HG02798 (cell line): ENCODE measurements around the gene PRCC.

Experiments used
- ATAC-seq: cut with Tn5 transposase; IDR thresholded peaks from one replicate; pipeline ENCODE4 v1.9.1; 2021; ENCODE audit warnings: mild to moderate bottlenecking; ENCODE audit not compliant: unreplicated experiment, poor library complexity

PRCC gene

GRCh38 chr1:156789621-156790318 lies 22.4 kb downstream of the PRCC start:
- ATAC-seq, result no peak

DNA sequence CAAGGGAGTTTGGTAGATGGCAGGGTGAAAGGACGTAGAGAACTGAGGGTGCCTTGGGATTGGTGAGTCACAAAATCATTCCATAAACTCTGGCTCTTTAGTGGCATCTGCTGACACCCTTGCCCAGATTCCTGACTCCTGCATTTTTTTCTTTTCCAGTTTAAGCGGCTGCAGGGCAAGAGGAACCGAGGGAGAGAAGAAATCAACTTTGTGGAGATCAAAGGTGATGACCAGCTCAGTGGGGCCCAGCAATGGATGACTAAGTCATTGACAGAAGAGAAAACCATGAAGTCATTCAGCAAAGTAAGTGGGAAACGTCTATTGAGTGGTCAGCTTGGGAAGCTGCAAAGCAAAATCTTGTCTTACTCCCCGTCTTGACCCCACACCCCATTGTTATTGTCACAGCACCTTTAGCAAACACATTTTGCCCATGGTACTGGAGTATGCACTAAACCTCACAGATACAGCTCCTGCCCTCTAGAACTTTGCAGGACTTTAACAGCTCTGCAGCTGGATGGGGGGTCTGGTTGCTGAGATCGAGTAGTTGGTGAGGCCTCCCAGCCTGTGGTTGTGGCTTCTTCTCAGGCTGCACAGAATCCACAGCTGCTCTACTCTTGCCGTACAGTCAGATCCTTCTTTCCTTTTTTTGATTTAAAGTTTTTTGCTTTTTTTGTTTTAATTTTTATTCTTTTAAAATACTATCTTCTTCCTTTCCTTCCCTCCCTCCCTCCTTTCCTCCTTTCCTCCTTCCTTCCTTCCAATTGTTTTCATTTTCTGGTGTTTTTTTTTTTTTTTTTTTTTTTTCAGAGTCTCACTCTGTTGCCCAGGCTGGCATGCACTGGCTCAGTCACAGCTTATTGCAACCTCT lies 27.4 kb downstream of the PRCC start:
- ATAC-seq, result no peak

DNA sequence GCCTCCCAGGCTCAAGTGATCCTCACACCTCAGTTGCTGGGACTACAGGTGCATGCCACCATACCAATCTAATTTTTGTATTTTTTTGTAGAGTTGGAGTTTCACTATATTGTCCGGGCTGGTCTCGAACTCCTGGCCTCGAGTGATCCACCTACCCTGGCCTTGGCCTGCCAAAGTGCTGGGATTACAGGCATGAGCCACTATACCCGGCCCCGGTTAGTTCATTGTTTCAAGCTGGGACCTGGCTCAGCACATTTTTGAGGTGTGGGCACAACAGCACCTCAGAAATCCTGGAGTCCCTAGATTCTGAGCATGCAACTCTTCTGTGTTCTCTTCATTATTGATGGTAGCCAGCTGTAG lies 28.0 kb downstream of the PRCC start:
- no peak for ATAC-seq

GRCh38 chr1:156795787-156796186 lies 28.5 kb downstream of the PRCC start:
- no peak for ATAC-seq

- peak; percentile 67 for ATAC-seq
Measured at GRCh38 chr1:156796340-156797097, 29.2 kb downstream of the PRCC start.

DNA sequence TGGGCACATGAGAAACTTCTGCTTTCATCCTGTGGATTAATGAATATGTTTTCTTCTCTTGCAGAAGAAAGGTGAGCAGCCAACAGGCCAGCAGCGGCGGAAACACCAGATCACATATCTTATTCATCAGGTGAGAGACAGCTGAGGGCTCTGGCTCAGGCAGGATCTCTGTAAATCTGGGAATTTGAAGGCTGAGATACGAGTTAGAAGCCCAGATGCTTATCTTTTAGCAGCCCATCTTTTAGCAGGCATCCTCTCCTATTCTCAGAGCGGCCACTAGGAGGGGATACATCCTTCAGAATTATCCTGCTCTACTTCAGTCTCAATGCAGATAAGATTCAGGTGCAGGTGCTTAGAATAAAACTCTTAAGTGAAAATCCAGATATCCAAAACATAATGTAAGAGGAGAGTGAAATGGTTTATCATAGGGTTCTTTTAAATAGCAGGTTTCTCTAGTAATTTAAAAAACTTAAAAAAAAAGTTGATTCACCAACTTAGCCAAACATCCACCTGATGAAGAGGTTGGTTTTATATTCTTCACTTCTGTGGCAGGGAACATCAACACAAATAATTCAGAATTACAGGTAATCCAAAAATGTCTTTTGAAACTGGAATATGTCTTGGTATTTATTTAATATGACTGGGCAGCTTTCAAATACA lies 30.0 kb downstream of the PRCC start:
- ATAC-seq, result peak; percentile 54

- ATAC-seq, result no peak
Measured at GRCh38 chr1:156801409-156802121, 34.2 kb downstream of the PRCC start.

DNA sequence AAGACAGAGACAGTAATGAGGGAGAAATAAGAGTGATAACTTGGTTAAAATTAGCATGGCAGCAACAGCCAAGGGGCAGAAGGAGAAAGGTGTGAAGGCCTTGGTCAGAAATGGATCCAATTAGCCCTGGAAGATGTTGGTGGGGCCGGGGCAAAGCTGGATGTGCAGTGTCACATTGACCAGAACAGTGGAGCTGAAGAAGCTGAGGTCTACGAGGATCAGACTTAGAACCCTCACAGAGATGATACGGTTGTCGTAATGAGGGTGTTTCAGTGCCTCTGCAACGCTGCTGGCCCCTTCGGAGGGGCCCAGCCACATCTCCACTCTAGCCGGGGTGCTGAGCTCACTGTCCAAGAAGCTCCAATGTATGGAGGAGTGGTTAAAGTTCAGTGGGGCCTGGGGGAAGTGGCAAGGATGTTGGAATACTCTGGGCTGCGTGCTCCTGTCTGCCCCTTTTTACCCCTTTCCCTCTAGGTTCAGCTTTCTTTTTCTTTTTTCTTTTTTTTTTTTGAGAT lies 35.1 kb downstream of the PRCC start:
- ATAC-seq, result no peak

DNA sequence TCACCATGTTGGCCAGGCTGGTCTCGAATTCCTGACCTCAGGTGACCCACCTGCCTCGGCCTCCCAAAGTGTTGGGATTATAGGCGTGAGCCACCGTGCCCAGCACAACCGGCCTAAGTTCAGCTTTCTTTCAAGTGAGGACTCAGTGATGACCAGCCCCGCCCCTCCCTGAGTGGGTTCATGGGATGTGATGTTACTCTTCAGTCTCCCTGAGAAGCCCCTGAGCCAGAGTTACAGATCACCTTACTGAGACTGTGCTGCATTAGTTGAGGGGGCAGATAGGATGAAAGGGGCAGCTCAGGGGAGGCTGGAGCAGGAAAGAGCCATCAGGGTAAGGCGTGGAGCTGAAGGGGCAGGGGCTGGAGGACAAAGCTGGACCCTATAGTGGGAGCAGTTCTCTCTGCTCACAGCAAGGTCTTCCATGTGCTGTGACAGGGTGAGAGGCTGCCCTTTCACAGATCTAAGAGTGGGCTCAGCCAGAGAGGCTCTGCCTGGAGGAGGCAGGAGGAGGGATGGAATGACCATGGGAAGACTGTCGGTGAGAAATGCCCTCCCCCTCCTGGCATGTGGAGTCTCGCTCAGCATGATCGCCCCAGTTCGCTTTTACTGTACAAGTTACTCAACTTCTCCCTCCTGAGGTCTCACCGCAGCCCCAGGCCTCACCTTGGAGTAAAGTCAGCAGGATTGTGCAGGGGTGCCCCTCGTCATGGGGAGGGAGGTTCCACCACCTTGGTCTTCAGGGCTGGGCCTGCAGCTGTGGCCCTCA lies 35.9 kb downstream of the PRCC start:
- ATAC-seq, result no peak

- no peak for ATAC-seq
Measured at GRCh38 chr1:156804026-156804425, 36.7 kb downstream of the PRCC start.

GRCh38 chr1:156804572-156805243 lies 37.4 kb downstream of the PRCC start:
- ATAC-seq, result no peak

DNA sequence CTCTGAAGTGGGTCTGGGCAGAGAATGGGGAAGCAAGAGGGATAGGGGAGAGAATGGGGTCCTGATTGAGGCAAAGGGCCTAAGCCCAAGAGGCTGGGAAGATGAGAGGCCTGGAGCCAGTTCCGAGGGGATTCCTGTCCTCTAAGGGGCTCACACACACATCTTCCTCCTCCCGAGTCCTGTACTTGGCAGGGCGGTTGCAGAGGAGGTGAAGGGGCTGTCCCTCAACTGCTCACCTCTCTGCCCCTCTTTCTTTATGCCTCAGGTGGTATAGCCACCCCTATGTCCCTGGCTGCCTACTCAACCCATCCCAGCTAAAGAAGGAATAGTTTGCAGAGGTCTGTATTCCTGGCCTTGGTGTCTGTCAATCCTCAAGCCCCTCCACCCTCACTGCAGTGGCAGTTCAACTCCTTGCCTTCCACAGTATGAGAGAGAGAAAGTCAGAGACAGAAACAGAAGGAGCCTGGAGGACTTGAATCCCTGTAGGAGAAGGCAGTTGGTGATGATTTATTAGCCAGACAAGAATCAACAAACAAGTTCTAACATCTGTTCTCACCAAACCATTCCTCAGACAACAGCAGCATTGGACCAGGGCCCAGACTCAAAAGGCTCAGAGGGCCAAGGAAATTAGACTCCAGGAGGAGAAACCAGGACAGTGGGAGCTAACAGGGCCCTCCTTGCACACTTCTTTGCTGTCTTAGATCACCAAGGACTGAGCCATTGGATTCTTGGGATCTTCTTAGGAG lies 38.6 kb downstream of the PRCC start:
- no peak for ATAC-seq

DNA sequence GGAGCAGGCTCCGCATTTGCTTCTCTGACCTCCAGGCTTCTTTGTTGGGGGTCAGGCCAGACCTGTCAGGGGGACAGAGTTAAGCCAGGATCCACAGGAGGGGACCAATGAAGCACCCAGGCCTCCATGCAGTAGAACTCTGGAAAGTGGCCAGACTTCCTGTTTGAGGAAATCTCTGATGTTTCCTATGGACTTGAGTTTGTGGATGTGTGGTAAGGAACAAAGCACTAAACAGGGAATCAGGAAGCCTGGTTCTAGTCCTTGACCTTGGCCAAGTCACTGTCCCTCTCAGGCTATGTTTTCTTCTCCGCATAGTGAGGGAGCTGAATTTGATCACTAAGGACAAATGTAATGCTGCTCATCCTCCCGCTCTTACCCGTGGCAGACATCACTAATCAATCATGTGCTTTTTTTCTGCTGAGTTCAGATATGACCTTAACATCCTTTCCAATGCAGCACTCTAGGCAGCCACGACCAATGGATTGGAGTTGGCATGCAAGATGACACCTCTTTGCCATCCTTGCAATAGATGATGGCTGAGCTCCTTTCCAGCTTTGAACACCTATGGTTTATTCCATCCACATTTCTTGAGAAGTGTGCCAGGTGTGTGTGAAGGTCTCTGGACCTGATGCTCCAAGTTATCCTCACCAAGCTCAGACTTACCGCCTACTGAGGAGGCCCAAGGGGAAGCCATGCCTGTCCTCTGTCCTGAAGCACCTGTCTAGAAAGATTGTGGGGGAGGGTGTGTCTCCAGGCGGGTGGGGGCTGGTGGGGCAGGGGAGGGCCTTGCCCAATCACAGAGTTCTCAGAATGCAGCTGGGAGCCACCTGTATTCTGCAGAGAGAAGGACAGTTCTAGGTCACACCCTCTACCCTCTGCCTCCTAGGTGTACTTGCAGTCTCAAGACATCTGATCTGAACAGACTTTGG lies 39.4 kb downstream of the PRCC start:
- no peak for ATAC-seq

GRCh38 chr1:156807627-156808026 lies 40.3 kb downstream of the PRCC start:
- ATAC-seq, result no peak

DNA sequence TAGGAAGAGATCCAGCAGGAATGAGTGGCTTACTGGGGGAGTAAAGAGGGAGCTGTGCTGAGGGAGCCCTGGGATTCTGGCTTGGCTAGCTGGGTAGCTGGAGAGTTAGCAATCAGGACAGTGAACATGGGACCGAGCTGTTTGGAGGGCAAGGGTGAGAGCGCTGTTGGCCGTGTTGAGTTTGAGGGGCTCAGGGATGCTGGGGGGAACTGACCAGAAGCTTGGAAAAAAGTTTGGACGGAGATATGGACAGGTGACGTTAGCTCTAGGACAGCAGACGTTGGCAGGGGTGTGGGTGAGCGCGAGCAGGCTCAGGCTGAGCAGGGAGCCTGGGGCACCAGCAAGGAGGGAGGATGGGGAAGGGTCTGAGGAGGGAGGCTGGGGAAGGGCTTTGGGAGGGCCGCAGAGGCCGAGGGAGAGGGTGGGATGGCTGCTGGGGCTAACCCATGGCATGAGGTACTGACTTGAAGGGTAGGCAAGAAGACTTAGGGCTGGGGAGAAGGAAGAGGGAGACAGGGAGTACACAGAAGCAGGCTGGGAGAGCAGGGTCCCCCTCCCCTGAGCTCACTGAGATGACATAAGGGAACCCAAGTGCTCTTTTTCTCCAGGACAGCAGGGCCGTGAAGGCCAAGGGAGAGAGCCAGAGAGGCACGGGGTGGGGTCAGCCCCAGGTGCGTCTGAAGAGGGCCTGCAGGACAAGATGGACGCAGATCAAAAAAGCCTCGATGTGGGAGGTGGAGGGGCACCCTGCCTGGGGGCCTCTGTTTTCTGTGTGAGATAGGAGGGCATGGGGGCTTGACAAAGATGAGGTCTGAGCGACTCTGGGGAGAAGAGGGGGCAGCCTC lies 41.1 kb downstream of the PRCC start:
- ATAC-seq, result no peak

DNA sequence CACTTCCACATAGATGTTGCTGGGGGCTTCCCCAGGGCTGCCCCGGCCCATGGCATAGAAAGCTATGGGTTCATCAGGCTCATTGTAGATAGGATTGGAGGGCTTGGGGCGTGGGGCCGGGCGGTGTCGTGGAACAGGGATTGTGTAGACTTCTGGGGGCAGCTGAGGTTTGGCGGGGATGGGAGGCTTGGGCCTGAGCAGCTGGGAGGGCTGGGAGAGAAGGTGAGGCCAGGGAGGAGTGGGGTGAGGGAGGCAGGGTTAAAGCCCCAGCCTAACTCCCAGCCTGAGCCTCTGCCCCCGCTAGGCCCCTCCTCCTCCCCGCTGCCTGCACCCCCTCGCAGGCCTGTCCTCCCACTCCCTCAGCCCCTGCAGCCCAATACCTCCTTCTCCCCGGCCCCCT lies 41.9 kb downstream of the PRCC start:
- ATAC-seq, result no peak
